ENCODE data around the gene NR6A1.

NR6A1 gene

GRCh38 chr9:124557895-124558294 lies 213.2 kb downstream of the NR6A1 start:
- no peak for DNase-seq

GRCh38 chr9:124555043-124555442 lies 216.1 kb downstream of the NR6A1 start:
- no peak for DNase-seq

- no peak for DNase-seq
Measured at GRCh38 chr9:124553738-124554137, 217.4 kb downstream of the NR6A1 start.

GRCh38 chr9:124552273-124552605 lies 218.9 kb downstream of the NR6A1 start:
- DNase-seq = no peak

- peak; percentile 19 for DNase-seq
Measured at GRCh38 chr9:124551472-124552272, 219.4 kb downstream of the NR6A1 start.

- no peak for DNase-seq
Measured at GRCh38 chr9:124550072-124550471, 221.0 kb downstream of the NR6A1 start.

GRCh38 chr9:124549016-124549415 lies 222.1 kb downstream of the NR6A1 start:
- DNase-seq = no peak

- no peak for DNase-seq
Measured at GRCh38 chr9:124544535-124544934, 226.6 kb downstream of the NR6A1 start.

GRCh38 chr9:124541824-124542223 lies 229.3 kb downstream of the NR6A1 start:
- DNase-seq = no peak

GRCh38 chr9:124537926-124538325 lies 233.2 kb downstream of the NR6A1 start:
- DNase-seq = no peak

- DNase-seq = no peak
Measured at GRCh38 chr9:124535846-124536245, 235.3 kb downstream of the NR6A1 start.

- no peak for DNase-seq
Measured at GRCh38 chr9:124532897-124533296, 238.2 kb downstream of the NR6A1 start.

GRCh38 chr9:124531115-124531514 lies 240.0 kb downstream of the NR6A1 start:
- DNase-seq = no peak

GRCh38 chr9:124530246-124530645 lies 240.9 kb downstream of the NR6A1 start:
- no peak for DNase-seq

- no peak for DNase-seq
Measured at GRCh38 chr9:124527781-124528180, 243.3 kb downstream of the NR6A1 start.

GRCh38 chr9:124526174-124526573 lies 244.9 kb downstream of the NR6A1 start:
- no peak for DNase-seq

- DNase-seq = no peak
Measured at GRCh38 chr9:124522121-124523098, 248.7 kb downstream of the NR6A1 start.

GRCh38 chr9:124521142-124521541 lies 250.0 kb downstream of the NR6A1 start:
- no peak for DNase-seq

GRCh38 chr9:124520206-124520596 lies 250.9 kb downstream of the NR6A1 start:
- no peak for DNase-seq

GRCh38 chr9:124518116-124518515 lies 253.0 kb downstream of the NR6A1 start:
- no peak for DNase-seq

GRCh38 chr9:124517600-124517999 lies 253.5 kb downstream of the NR6A1 start:
- DNase-seq = no peak

GRCh38 chr9:124514874-124515273 lies 256.2 kb downstream of the NR6A1 start:
- no peak for DNase-seq

- no peak for DNase-seq
Measured at GRCh38 chr9:124514125-124514524, 257.0 kb downstream of the NR6A1 start.

- no peak for DNase-seq
Measured at GRCh38 chr9:124513376-124513994, 257.6 kb downstream of the NR6A1 start.

Measured in NCI-H1694 treated with DMSO at 0.1 percent for 48 hours (cell line).